Measurements from ENCODE around the gene ZYX.
"Not testable (repeated sequence)": the region's sequence is repeated elsewhere in the genome, so short reads cannot be mapped to it uniquely, and the experiment has no call there.

GRCh38 chr7:143415209-143415608, 34.1 kb downstream of the ZYX start:
- not testable (repeated sequence) for TF ChIP-seq CTCF, POLR2A (IDR thresholded peaks at IDR 0.05)

Data from right lobe of liver (tissue), 4 donors.